NCI-H226 (cell line): Measurements from ENCODE around the gene TICAM1.
"Not testable (repeated sequence)": the region's sequence is repeated elsewhere in the genome, so short reads cannot be mapped to it uniquely, and the experiment has no call there.

Experiments used
- DNase-seq: peaks from one replicate; pipeline ENCODE4 v3.0.0-alpha.2; 2015

Gene TICAM1

GRCh38 chr19:4831304-4831978 is at the start of gene TICAM1:
TSS of gene TICAM1 (minus strand) at chr19:4831712. CDS start at chr19:4818377, 13,335 bp downstream.
- peak; percentile 61 for DNase-seq

- DNase-seq = no peak
These were observed 47.5 kb upstream of the TICAM1 start for GRCh38 chr19:4879041-4879440.

DNA sequence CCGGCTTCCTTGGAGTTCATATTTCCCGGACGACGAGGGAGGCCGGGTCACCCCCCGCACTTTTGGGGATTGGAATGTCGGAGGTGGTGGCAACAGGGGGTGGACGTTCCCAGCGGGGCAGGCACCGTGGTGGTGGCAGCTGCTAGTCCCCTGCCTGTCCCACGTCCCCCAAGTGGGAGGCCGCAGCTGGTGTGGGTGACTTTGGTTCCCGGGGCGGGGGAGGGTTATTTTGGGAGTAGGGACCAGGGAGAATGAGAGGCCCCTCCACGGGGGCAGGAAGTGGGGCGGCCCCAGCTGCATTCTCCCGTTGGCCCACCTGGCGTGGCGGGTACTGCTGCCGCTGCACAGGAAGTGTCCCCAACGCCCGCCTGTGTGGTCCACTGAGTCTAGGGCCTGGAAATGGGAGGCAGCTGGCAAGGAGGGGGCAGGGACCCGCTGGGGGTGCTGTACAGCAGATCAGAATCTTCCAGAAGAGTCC is 47.0 kb upstream of the TICAM1 start:
- no peak for DNase-seq

DNA sequence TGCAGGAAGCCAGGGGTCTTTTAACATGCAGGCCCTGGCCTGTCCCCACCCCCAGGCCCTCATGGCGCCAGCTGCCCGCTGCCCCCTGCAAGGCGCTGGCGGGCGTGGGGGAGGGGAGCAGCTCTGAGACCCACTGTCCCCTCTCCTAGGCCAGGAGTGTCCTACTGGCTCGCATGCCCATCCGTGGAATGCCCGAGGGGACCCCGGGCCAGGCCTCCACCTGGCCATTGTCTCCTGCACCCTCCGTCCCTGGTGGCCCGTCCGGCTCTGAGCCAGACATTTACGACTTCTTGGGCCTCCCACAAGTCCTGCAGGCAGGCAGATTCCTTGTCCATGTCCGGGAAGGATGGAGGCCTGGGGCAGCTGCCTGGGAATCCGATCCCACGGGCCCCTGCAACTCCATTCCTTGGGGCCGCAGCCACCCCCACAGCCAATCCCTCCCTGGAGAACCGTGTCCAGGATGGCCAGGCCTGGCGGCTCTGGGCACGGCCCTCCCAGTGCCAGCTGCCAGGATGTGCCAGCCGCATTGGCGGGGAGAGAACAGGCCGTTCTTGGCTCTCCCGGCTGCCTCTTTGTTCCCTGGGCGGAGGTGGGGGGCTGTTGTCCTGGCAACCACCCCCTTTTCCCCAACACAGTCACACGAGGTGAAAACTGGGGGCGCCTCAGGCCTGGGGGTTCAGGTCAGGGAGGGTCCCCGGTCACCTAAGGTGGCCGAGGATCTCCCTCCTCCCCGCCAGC is 46.4 kb upstream of the TICAM1 start:
- no peak for DNase-seq

GRCh38 chr19:4873930-4874329 is 42.4 kb upstream of the TICAM1 start:
- DNase-seq = no peak

DNA sequence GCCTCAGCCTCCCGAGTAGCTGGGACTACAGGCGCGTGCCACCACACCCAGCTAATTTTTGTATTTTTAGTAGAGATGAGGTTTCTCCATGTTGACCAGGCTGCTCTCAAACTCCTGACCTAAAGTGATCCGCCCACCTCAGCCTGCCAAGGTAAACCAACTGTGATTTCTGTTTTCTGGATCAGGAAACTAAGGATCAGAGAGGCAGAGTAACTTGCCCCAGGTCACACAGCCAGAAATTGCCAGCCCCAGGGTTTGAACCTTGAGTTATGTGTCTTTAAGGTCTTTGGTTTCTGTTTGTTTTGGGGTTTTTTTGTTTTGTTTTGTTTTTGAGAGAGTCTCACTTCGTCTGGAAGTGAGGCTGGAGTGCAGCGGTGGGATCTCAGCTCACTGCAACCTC is 40.2 kb upstream of the TICAM1 start:
- no peak for DNase-seq

DNA sequence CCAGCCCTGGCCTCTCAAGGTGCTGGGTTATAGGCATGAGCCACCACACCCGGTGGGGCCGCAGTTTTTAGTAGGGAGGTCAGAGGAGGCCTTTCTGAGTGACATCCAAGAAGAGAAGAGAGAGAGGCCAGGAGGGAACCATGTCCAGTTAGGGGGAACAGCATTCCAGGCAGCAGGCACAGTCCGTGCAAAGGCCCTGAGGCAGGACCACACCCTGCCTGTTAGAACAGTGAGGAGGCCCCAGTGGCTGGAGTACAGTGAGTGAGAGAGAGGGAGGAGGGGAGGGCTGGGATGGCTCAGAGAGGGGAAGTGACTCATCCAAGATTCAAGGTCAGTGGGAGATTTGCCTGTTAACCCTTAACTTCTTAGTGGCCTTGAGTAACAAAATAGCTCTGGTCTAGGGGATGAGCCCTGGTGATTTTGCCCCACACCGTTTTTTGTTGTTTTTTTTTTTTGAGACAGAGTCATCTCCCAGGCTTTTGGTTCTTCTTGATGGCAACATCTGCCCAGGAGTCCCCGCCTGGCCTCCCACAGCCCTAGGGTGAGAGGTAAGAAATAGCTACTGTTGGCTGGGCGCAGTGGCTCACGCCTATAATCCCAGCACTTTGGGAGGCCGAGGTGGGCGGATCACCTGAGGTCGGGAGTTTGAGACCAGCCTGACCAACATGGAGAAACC is 38.7 kb upstream of the TICAM1 start:
- peak; percentile 88 for DNase-seq

GRCh38 chr19:4868286-4868834 is 36.8 kb upstream of the TICAM1 start:
- no peak for DNase-seq

- peak; percentile 82 for DNase-seq
These were observed 36.2 kb upstream of the TICAM1 start, which contains the start of gene PLIN3 for GRCh38 chr19:4867534-4868285. TSS of gene PLIN3 (minus strand) at chr19:4867667. CDS start at chr19:4861394, 6,273 bp downstream.

- DNase-seq = peak; percentile 43
These were observed 35.3 kb upstream of the TICAM1 start for GRCh38 chr19:4866595-4867424.

- no peak for DNase-seq
These were observed 29.6 kb upstream of the TICAM1 start for GRCh38 chr19:4861147-4861546.

DNA sequence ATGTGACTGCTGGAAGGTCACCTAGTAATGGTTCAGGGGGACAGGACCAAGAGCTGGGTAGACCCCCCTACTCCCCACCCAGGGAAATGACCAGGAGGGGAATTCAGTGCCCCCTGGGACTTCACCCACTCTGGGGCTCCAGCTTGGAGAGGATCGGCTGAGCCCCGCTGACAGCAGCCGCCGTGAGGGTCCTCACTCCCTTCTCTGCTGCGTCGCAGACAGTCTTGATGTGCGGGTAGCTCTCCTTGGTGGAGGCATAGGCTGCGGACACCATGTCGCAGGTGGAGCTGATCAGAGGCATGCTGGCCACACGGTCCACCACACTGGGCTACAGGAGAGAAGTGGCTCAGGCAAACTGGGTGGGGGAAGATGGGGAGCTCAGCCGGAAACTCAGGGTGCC is 28.2 kb upstream of the TICAM1 start:
- no peak for DNase-seq

GRCh38 chr19:4856468-4856867 is 25.0 kb upstream of the TICAM1 start:
- DNase-seq = not testable (repeated sequence)

- not testable (repeated sequence) for DNase-seq
These were observed 22.0 kb upstream of the TICAM1 start for GRCh38 chr19:4853506-4853905.

- no peak for DNase-seq
These were observed 21.0 kb upstream of the TICAM1 start for GRCh38 chr19:4852484-4852883.

- DNase-seq = peak; percentile 31
These were observed 20.2 kb upstream of the TICAM1 start for GRCh38 chr19:4851551-4852290.

DNA sequence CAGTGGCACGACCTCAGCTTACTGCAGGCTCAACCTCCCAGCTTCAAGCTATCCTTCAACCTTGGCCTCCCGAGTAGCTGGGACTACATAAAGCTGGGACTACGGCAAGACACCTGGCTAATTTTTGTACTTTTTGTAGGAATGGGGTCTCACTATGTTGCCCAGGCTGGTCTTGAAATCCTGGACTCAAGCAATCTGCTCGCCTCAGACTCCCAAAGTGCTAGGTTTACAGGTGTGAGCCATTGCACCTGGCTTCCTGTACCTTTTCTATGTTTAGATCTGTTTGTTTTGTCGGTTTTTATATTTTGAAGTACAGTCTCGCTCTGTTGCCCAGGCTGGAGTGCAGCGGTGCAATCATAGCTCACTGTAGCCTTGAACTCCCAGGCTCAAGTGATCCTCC is 17.5 kb upstream of the TICAM1 start:
- no peak for DNase-seq

DNA sequence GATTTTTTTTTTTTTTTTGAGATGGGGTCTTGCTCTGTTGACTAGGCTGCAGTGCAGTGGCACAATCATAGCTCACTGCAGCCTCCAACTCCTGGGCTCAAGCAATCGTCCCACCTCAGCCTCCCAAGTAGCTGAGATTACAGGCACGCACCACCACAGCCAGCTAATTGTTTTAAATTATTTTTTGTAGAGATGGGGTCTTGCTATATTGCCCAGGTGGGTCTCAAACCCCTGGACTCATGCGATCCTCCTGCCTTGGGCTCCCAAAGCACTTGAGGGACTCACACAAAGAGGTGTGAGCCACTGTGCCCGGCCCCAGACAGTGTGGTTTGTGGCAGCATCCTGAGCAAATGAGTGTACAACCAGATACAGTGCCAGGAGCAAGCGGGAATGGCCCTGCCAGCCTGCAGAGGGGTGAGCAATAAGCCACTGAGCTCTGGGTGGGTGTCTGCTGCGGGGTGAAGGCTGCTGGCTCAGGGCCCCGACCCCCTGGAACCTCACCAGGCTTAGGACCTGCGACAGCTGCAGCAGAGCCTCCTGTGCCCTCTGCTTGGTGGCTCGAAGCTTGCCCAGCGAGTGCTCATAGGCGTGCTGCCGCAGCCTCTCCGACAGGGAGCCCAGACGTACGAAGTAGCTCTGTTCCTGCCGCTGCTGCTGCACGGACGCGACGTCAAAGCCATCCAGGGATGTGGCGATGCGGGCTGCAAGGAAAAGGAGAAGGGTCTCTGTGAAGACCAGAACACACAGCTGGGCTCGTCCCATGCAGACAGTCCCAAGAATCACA is 15.9 kb upstream of the TICAM1 start:
- DNase-seq = no peak

GRCh38 chr19:4845975-4846374 is 14.5 kb upstream of the TICAM1 start:
- DNase-seq = not testable (repeated sequence)
